Measurements from ENCODE around the gene KCTD21. TPM values are rescaled to one million over a fixed set of nuclear protein-coding genes. Genes with fewer than 3 reads are reported as not detected.

KCTD21 gene
- total RNA-seq, 1 donor from 2014 or later: 4.4 TPM

- no peak for DNase-seq (ENCODE audit: low read depth)
- no peak for TF ChIP-seq CTCF (conservative IDR thresholded peaks at IDR 0.05; ENCODE audit: low read depth, low read length)
- no peak overlapping the region for H3K4me3 ChIP-seq (ENCODE audit: low read depth, low read length)
These were observed 24.4 kb upstream of the KCTD21 start for GRCh38 chr11:78212586-78213371.

- no peak overlapping the region for H3K4me3 ChIP-seq (ENCODE audit: low read depth, low read length)
- TF ChIP-seq CTCF (conservative IDR thresholded peaks at IDR 0.05; ENCODE audit: low read depth, low read length): no peak
- no peak for DNase-seq (ENCODE audit: low read depth)
These were observed 23.1 kb upstream of the KCTD21 start for GRCh38 chr11:78211565-78211964.

GRCh38 chr11:78210000-78210608 is 21.7 kb upstream of the KCTD21 start:
- DNase-seq (ENCODE audit: low read depth): no peak
- H3K4me3 ChIP-seq (ENCODE audit: low read depth, low read length): no peak overlapping the region
- no peak for TF ChIP-seq CTCF (conservative IDR thresholded peaks at IDR 0.05; ENCODE audit: low read depth, low read length)

- H3K4me3 ChIP-seq (ENCODE audit: low read depth, low read length): no peak overlapping the region
- no peak for TF ChIP-seq CTCF (conservative IDR thresholded peaks at IDR 0.05; ENCODE audit: low read depth, low read length)
- DNase-seq (ENCODE audit: low read depth): no peak
These were observed 21.1 kb upstream of the KCTD21 start for GRCh38 chr11:78209478-78209877.

GRCh38 chr11:78208257-78209165 is 20.1 kb upstream of the KCTD21 start:
- no peak for DNase-seq (ENCODE audit: low read depth)
- no peak overlapping the region for H3K4me3 ChIP-seq (ENCODE audit: low read depth, low read length)
- TF ChIP-seq CTCF (conservative IDR thresholded peaks at IDR 0.05; ENCODE audit: low read depth, low read length): no peak

GRCh38 chr11:78207532-78208256 is 19.3 kb upstream of the KCTD21 start:
- no peak for DNase-seq (ENCODE audit: low read depth)
- no peak overlapping the region for H3K4me3 ChIP-seq (ENCODE audit: low read depth, low read length)
- no peak for TF ChIP-seq CTCF (conservative IDR thresholded peaks at IDR 0.05; ENCODE audit: low read depth, low read length)

All from epithelial cell of proximal tubule (primary cell).